Hematopoietic multipotent progenitor cell treated with erythropoietin and hydrocortisone succinate and interleukin-3 and kit ligand, for 15 days (in vitro differentiated cells): Measurements from ENCODE around the gene ATP13A1.
A peak's percentile ranks its signal among the peaks of the same experiment; 100 is the strongest.

Experiments
- DNase-seq: peaks from one replicate; pipeline ENCODE4 v3.0.0-alpha.2; 2015; ENCODE audit warnings: low spot score

Gene ATP13A1

GRCh38 chr19:19643158-19644053 lies 20.1 kb downstream of the ATP13A1 start, which contains the start of gene GMIP:
TSS of gene GMIP (minus strand) at chr19:19643657. CDS start at chr19:19643529, 128 bp downstream.
- peak; percentile 82 for DNase-seq

GRCh38 chr19:19642506-19643157 lies 20.8 kb downstream of the ATP13A1 start:
- DNase-seq: no peak

GRCh38 chr19:19637523-19638251 lies 25.8 kb downstream of the ATP13A1 start:
- DNase-seq: no peak

- no peak for DNase-seq
Observed at GRCh38 chr19:19637186-19637522, 26.3 kb downstream of the ATP13A1 start.

GRCh38 chr19:19636573-19637185 lies 26.8 kb downstream of the ATP13A1 start:
- DNase-seq: no peak

- no peak for DNase-seq
Observed at GRCh38 chr19:19635313-19635702, 28.2 kb downstream of the ATP13A1 start.

- DNase-seq: no peak
Observed at GRCh38 chr19:19634516-19635312, 28.8 kb downstream of the ATP13A1 start.

GRCh38 chr19:19633711-19634515 lies 29.6 kb downstream of the ATP13A1 start:
- DNase-seq: no peak

- no peak for DNase-seq
Observed at GRCh38 chr19:19632661-19633060, 30.8 kb downstream of the ATP13A1 start.

- DNase-seq: no peak
Observed at GRCh38 chr19:19631346-19631745, 32.1 kb downstream of the ATP13A1 start.

- DNase-seq: no peak
Observed at GRCh38 chr19:19630426-19630825, 33.0 kb downstream of the ATP13A1 start.

- DNase-seq: no peak
Observed at GRCh38 chr19:19630062-19630414, 33.4 kb downstream of the ATP13A1 start.

GRCh38 chr19:19628501-19629134 lies 34.9 kb downstream of the ATP13A1 start:
- DNase-seq: no peak

GRCh38 chr19:19627621-19628500 lies 35.6 kb downstream of the ATP13A1 start, which contains the start of gene LPAR2:
TSS of gene LPAR2 (minus strand) at chr19:19628220. CDS start at chr19:19627275, 945 bp downstream.
- no peak for DNase-seq

GRCh38 chr19:19626516-19627472 lies 36.7 kb downstream of the ATP13A1 start:
- no peak for DNase-seq

GRCh38 chr19:19624032-19624570 lies 39.4 kb downstream of the ATP13A1 start:
- no peak for DNase-seq

- no peak for DNase-seq
Observed at GRCh38 chr19:19623383-19623782, 40.1 kb downstream of the ATP13A1 start.

- DNase-seq: no peak
Observed at GRCh38 chr19:19619849-19620210, 43.6 kb downstream of the ATP13A1 start.
